ENCODE results near the gene CCL21.

CCL21 gene

DNA sequence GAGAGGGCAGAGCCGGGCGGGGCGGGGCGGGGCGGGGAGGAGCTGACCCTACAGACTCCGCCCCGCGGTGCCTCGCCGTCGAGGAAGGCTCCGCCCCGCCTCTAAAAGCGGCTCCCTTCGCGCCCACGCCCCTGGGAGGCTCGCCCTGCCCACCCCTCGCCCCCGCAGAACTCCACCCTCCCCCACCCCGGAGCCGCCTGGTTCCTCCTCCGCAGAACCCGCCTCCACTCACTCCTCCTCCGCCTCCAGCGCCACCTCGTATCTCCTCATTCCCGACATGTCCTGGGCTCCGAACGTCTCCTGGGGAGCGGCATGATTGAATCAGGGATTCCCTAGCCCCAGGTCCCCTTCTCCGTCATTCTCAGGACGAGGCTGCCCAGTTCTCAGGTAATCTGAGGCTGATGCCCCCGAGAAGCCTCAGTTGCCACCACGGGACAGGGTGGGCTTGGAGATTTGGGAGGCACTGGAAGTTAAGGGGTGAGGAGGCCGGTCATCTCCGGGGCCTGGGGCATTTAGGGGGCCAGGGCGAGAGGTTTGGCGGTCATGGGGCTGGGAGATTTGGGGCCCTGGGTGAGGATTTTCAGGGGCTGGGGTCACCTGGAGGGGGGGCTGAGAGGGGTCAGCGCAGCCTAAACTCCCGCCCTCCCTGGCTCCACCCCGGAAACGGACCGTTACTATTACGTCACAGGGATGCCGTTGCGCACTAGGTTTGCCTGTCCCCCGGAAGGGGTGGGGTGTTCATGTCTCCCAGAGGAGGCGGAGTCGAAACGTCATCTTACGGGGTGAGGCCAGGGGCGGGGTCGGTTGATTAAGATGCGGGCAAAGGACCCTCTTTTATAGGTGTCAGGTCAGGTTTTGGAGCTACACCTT, 44.3 kb downstream of the CCL21 start:
- DNase-seq = peak; percentile 98

DNA sequence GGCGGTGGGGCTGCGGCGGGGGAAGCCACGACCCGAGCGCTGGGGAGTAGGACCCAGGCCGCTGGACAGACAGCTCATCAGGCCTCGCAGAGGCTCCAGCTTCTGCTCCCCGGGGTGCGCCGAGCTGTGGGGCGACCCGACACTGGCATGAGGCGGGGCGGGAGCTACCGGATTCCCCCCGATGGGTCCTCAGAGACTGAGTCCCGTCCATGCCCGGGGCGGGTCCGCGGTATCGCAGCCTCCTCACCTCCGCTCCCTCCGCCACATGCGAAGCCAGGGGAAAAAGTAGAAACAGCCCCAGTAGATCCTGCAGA, 44.9 kb downstream of the CCL21 start:
- no peak for DNase-seq

DNA sequence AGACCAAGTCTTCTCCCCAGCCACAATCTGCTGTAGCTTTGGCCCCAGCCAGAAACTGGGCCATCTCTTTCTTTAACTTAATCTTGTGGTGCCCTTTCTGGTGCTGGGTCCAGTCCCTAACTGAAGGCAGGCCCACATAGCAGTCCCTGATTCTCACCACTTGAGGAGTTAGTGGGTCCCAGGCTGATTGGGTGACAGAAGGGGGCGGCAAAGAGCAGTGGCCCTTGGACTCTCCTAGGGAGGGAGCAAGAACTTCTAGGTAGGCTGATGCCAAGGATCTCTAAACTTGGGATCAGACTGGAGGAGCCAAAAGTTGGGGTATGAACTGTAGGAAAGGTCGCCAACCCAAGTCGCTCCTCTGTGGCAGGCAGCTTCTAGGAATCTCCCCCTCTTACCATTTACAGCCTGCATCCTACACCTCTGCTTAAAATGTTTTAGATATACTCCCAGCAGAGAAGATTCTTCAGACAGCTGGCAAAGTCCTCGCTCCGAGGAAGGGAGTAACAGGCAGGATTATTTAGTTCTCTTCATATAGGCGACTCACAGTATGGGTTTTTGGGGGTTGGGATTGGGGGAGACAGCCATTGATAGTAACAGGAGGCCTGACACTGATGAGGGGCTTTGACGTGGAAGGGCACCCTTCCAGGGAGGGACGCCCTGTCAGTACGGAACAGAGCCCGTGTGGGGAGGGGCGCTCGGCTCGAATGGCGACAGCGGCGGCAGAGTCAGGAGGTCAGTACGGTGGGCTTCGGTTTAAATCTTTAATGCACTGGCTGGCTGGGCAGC, 45.5 kb downstream of the CCL21 start:
- peak; percentile 73 for DNase-seq

DNA sequence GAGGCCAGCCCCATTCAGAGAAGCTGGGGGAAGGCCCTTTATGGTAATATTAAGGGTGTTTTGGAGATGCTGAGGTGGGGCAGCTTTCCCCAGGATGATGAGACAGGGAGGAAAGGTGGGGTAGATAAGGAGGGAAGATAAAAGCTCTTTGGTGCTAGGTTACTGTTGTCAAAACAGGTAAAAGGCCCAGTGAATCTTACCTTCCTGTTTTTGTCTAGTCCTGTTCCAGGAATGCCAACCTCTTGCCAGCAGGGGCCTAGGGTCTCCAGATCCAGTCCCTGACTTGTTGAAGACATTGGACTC, 46.7 kb downstream of the CCL21 start:
- no peak for DNase-seq

DNA sequence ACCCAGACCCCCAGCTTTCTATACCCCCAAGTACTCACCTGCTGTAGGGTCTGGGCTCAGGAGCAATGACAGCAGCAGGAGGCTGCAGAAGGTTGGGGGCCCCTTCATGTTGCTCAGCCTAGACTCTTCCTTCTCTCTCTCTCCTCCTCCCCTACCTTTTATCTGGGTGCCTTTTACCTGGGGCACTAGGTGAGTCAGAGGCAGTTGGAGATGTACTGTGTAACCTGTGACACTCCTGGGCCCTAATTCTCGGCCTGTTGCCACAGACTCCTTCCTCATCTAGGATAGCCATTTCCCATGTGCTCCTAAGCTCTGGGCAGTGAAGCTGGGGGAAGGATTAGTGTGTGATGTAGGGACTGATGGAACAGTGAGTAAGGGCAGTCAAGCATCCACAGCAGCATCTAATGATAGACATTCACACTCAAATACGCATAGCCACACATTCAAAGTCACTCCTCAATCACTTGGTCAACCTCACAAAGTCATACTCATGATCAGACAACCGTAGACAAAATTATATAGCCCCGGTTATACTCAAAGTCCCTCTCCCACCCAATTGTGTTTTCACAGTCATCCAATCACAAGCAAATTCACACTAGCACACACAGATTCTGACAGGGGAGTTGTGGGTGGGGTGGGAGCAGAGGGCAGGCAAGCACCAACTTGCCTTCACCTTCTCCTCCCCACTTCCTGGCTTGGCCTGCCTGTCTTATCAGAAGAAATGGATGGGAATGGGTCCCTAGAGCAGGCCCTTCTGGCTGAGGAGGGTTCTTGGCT, 47.2 kb downstream of the CCL21 start, which contains the start of gene CCL27:
TSS of gene CCL27 (minus strand) at position 132 of the 777 bp plus-strand sequence. CDS start at position 108, 24 bp downstream.
- DNase-seq = no peak

DNA sequence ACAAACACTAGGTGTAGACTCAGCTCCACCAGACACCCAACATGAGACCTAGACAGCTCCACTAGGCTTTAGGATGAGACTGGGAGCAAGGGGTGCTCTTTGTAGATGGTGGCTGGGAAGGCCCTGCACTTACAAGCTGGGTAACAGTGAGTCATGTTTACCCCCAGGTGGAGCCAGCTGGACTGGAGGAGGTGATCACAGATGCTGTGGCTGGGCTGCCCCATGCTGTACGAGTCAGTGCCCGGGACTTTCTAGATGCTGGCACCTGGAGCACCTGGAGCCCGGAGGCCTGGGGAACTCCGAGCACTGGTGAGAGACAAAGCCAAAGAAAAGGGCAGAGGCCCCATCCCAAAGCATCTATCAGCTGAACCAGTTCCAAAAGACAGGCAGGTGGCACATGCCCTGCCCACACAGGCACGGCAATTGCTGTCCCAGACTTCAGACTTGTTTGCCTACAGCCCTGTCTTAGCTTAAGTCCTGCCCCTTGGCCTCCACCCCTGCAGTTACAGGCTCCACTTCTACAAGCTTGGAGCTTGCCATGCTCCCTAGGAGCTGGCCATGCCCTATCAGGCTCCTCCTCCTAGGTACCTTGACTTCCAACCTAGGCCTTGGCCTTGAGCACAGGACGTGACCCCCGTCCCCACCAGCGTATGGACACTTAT, 50.2 kb downstream of the CCL21 start:
- DNase-seq = peak; percentile 74

Measured in NCI-H69 (cell line).